ENCODE results near the gene EPS8L3.
"Not testable (repeated sequence)": the region's sequence is repeated elsewhere in the genome, so short reads cannot be mapped to it uniquely, and the experiment has no call there.

The EPS8L3 gene

DNA sequence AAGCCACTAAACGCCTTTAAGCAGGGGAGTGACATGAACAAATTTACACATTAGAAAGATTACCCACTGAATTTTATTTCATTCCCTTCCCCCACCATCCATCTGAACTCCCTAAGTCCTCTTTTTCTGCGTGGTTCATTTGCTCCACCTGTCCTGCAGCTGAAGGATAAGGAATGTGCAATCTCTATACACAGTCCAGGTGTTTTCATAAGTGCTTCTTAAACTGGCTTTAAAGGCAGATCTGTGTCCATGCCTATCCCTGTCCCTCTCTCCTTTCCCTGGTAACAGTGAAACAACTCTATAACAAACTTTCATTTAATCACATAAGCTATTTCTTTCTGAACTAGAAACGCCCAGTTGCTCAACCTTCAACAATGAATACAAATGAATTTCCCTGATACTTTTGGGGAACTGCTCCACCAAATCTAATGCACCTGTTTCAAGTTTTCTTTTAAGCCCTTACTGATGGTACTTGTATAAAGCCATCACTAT is 31.3 kb downstream of the EPS8L3 start:
- no peak for DNase-seq

DNA sequence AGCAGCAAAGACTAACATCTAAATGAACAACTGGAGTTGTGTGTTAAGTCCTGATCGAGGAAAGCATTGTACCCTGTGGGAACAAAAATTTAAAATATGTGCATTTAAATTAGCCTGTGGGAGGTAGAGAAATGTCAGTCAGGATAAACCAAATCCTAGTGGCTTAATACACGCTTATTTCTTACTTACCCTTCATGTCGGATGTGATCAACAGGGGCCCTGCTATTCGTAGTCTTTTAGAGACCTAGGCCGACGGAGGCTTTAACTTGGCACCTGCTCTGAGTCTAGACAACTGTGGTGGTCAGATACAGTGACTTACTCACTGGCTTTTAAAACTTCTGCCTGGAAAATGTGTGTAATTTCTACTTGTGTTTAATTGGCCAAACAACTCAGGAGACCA is 33.1 kb downstream of the EPS8L3 start:
- DNase-seq, result no peak

DNA sequence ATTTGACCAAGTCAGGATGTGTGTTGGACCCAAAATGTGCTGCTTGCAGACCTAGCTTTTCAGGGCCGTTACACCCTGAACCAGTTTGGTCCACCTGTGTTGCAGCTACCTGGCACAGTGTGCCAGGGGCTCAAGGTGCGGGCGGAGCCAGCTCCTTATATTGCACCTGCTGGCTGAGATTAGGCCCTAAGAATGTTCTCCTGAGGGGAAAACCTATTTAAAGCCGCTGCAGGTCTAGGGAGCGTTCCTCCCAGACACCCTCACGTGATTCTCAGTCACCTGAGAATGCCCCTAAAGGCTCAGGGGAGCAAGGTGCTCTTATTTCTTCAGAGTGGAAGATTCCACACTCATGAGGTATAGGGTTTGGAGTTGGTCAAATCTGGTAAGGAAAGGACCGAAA is 34.9 kb downstream of the EPS8L3 start:
- DNase-seq, result no peak

DNA sequence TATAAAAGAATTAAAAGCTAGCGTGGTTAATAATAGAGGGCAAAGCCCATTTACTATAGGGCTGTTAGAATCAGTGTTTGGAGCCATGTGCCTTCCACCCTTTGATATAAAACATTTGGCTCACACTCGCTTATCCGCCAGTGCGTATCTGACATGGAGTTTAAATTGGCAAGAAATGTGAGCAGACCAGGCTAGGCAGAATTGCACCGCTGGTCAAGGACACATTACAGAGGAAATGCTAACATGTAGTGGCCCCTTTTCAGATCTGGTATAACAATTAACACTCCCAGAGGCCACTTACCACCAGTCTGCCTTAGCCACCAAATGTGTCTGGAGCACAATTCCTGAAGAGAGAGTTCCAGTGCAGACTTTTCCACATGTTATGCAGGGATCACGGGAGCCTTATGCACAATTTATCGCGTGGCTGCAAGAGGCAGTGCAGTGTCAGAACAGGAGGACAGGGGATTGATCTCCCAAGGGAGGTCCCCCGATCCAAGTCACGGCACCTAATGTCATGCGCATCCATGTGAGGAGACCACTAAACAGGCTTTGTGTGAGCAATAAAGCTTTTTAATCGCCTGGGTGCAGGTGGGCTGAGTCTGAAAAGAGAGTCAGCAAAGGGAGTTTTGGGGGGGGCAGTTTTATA is 36.9 kb downstream of the EPS8L3 start:
- no peak for DNase-seq

DNA sequence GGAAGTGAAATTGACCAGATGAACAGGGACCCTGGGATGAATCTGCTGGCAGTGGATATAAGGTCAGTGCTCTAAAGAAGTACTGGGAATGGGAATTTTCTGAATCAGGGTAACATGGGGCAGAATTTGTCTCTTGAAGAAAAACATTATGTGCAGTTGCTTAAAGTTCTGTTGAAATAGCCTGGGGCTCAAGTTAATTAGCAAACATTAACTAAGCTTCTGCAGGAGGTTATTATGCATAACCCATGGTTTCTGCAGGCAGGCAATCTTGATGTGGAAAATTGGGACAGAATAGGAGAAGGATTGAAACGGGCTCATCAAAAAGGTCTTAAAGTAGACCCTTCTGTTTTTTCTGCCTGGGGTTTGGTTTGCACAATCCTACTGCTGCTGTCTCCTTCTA is 37.7 kb downstream of the EPS8L3 start:
- no peak for DNase-seq

DNA sequence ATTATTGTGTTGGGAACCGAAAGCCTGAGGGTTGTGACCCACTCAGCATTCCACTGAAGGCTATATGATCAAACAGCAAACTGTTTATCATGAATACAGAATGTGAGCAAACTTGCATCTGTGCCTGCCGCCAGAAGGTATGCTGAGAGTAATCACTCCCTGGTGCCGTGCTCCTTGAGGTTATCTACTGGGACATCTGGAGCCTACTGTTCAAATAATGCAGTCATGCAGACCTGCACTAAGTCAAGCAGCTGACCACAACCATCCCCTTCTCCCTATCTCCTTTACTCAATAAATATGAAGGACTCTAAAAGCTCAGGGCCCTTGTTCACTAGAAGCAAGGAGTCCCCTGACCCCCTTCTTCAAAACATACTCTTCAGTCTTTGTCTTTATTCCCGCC is 38.2 kb downstream of the EPS8L3 start:
- no peak for DNase-seq

DNA sequence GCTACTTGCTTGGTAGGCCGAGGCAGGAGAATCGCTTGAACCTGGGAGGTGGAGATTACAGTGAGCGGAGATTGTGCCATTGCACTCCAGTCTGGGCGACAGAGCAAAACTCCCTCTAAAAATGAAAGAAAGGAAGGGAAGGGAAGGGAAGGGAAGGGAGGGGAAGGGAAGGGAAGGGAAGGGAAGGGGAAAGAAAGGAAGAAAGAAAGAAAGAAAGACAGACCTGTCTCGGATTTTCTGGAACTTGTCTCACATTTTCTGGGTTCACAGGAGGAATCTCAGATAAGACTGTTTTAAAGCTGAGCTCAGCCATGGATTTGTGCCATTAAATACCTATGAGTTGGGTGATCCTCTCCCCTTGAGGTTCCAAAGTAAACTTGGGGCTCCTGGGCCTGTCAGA is 38.8 kb downstream of the EPS8L3 start:
- DNase-seq, result no peak

DNA sequence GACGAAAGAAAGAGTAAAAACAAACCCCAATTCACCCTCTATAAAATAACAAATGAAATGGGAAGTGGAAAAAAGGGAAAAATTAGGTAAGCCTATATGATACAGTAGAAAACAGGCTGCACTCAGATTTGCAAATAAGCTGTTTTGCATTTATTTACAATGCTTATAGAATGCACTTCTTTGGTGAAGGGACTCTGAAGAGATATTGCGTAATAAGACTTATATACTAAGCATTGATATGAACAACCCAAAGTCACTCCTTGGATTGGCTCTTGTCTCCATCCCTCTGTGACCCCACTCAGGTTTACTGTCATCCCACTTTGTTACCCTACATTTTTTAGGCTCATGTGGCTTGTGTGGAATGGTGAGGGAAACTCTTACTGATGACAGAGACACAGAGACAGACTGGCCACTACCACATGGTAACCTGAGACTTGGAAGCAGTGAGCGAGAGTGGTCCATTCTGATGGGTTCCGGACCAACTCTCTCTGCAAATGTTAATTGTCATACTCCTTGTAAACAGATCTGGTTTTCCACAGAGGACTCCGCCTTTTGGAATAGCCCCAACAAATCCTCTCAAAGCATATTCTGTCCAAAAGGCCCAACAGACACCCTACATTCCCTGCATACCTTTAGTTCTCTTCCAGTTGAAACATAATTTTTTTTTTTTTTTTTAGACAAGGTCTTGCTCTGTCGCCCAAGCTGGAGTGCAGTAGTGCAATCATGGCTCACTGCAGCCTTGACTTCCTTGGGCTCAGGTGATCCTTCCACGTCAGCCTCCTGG is 40.6 kb downstream of the EPS8L3 start:
- no peak for DNase-seq

DNA sequence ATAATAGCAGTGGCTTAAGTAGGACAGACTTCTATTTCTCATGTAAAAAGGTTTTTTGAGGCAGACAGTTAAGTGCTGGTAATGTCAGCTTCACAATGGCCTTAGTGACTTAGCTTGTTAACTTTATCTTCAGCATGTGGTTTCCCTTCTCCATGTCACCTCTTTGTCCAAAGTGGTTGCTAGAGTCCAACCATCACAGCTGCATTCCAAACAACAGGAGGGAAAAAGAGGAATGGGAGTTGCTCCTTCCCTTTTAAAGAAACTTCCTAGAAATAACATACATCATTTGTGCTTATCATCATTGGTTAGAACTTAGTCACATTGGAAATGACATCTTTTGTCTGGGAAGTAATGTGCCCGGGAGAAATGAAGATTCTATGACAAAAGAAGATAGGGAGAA is 41.8 kb downstream of the EPS8L3 start:
- DNase-seq, result no peak

DNA sequence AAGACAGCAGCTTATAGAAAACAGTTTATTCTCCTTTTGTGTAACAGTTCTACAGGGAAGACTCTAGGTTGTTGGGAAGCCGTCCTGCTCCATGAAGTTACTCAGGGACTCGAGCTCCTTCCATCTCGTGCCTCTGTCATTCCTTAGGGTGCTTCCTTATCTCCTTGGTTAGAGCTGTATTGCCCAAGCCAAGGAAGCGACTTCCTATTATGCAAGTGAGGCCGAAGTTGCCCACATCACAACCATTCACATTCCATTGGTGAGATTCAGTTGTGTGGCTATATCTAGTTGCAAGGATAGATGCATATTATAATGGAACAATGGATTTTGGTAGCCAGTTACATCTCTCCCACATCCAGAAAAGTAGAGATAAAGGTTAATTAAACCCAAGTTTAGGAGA is 42.7 kb downstream of the EPS8L3 start:
- DNase-seq, result no peak

DNA sequence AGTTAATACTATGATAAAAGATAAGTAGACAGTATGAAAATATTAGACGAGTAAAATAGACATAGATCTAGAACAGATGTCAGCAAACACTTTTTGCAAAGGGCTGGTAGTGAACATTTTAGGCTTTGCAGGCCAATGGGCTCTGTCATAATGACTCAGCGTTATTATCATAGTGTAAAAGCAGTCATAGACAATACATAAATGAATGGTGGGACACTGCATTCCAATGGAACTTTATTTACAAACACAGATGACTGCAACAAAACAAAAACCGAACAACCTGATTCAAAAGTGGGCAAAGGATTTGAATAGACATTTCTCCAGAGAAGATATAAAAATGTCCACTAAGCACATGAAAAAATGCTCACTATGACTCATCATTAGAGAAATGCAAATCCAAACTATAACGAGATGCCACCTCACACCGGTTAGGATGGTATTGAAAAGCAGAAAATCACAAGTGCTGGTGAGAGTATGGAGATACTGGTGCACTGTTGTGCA is 44.3 kb downstream of the EPS8L3 start:
- no peak for DNase-seq

DNA sequence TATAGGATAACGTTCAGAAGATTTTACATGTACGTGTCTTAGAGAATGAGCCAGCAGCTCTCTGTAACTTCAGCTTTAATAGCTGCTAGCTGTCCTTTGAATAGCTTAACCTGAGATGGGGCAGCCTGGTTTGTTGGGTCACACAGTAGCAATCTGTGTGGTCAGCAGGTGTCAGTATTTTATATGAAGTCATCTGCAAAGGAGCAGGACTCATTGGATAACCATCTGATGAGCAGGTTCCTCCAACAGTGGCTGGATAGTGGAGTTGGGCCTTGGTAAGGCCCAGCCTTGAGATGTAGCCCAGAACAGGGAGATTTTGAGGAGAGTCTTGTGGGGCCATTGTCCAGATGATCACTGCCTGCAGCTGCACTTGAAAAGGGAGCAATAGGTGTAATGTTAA is 45.2 kb downstream of the EPS8L3 start:
- DNase-seq, result no peak

DNA sequence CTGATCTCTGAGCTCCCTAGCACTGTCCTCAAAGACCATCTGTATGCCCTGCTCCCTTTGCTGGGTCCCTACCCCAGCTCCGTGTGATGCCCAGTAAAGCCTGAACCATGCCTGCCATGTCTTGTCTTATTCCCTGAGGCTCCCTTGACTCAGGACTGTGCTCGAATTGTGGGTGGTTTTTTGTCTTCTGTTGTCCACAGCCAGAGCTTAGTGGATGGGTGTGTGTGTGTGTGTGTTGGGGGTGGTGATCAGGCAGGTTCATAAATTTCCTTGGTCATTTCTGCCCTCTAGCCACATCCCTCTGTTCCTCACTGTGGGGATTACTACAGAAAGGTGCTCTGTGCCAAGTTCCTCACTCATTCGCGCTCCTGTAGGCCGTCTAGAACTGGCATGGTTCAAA is 46.0 kb downstream of the EPS8L3 start:
- DNase-seq, result no peak

DNA sequence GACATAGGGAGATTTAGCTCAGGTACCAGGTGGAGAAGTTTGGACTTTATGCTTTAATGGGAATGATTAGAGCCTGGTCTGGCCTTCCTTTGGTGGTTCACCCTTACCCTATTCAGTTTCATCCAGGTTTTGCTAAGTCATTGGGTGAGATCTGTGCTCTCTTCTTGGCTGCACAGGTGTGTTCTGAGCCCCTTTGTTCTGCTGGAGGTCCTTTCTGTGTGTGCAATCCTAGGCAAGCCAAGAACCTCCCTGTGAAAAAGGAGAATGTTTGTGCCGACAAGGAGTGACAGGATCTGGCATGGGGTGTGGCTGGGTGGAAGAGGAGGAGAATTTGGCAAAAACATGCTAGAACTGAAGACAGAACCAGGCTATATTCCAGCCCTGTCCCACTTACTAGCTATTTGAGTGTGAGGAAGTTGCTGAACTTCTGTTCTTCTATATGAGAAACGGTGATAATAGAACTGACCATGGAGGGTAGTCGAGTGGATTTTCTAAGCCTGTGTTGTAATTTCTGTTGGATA is 47.1 kb downstream of the EPS8L3 start:
- DNase-seq, result no peak

DNA sequence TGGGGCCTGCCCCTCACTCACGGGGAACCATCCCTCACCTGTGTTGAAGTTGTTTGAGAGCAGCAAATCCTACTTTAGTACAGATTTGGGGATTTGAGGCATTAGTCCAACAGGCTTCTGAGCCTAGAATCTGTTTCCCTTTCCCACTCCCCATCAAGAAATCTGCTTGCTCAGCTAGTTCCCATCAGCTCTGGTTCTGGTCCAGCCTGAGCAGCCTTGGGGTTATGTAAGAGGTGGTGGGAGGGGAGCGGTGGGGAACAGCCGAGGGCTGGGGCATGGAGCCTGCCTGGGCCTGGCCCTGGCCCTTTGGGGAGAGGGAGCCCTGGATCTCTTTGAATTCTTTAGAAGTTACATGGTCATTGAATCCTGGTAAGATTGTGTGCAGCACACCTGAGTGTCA is 47.6 kb downstream of the EPS8L3 start:
- DNase-seq, result no peak

DNA sequence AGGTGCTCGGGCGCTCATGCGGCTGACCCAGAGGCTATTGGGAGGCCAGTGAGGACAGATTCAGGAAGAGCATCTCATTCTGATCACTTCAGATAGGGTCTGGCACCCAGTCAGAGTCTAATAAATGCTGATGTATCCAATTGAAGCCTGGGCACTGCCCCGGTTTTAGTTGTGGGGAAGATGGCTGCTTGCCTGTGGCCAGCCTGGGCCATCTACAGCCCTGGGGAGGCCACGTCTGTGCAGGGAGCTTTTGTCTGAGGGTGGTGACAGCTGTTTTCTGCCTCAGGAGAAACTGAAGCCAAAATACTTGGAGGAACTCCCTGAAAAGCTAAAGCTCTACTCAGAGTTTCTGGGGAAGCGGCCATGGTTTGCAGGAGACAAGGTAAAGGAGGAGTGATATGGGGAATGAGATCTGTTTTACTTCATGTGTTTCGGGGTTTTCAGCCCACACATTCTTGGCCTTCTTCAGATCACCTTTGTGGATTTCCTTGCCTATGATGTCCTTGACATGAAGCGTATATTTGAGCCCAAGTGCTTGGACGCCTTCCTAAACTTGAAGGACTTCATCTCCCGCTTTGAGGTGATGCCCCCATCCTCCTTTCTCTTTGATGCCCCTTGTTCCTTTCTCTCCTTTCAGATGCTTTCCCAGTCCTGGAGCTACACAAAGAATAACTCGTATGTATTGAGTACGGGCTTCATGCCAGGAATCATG is 48.9 kb downstream of the EPS8L3 start:
- no peak for DNase-seq

DNA sequence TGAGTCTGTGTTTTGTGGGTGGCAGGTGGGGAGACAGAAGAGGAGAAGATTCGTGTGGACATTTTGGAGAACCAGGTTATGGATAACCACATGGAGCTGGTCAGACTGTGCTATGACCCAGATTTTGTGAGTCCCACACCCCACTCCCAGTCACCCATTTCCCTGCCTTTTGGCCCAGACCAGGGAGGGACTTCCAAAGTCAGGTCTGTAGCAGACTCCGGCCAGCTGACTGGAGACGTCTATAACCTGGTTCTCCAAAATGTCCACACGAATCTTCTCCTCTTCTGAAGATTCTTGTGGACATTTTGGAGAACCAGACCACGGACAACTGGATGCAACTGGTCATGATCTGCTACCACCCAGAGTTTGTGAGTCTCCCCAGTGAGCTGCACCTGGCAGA is 50.1 kb downstream of the EPS8L3 start:
- no peak for DNase-seq

DNA sequence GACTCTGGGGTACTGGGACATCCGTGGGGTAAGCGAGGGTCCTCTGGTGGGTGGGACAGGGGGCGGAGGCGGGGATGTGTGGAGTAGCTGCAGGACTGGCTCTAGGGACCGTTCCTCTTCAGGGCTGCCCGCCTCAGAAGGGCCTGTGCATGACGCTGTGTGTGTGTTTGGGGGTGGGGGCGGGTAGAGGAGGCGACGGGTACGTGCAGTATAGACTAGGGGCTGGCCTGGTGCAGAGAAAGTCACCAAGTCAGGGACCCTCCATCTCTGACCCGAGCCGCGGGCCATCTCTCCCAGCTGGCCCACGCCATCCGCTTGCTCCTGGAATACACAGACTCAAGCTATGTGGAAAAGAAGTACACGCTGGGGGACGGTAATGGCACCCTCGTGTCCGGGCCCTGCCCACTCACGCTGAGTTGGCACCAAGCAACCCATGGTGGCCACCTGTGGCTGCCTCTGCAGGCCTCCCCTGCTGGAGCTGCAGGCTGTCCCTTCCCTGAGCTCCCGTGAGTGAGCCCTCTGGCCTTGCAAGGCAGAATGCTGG is 51.3 kb downstream of the EPS8L3 start:
- no peak for DNase-seq

DNA sequence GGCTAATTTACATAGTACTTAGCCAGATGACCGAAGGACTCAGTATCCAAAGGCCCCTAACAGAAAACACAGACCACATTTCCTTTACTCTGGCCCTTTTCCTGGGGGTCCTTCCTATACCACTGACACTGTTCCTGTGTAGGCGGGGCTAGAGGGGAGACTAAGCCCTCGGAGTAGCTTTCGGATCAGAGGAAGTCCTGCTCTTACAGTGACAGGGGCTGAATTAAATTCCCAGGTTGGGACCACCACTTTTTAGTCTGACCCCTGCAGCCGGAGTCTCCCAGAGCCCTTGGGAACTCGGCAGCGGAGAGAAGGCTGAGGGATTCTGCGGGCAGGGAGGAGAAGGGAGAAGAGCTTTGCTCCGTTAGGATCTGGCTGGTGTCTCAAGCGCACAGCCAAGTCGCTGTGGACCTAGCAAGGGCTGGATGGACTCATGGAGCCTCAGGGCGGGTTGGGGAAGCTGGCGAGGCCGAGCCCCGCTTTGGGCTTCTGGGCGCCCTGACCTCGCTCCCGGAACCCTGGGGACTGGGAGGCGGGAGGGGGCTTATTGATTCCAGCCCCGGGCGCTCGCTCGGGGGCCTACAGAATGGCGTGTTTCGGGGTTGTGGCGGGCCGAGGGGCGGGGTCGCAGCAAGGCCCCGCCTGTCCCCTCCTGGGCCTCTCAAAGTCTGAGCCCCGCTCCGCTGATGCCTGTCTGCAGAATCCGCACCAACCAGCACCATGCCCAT is 52.0 kb downstream of the EPS8L3 start, which contains the start of gene GSTM5:
GSTM5 (plus strand) TSS at position 659 of the 728 bp plus-strand sequence; CDS start at position 721, 62 bp downstream.
- peak; percentile 56 for DNase-seq

DNA sequence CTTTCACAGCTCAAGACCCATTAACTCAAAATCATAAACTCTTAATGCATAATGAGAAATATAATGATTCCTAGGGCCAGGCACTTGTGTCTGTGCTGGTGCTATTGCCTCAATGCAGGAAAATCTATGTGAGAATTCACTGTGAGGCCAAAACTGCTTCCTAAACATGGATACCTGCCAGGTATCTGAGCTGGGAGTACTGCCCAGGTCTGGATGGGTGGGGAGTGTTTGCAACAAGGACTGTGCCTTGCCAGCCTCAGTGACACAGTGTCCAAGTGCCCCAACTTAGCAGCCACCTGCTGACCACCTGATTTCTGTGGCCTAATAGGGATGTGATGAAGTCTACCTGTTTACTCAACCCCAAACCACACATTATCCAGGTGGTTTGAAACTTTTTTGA is 53.9 kb downstream of the EPS8L3 start:
- not testable (repeated sequence) for DNase-seq

DNA sequence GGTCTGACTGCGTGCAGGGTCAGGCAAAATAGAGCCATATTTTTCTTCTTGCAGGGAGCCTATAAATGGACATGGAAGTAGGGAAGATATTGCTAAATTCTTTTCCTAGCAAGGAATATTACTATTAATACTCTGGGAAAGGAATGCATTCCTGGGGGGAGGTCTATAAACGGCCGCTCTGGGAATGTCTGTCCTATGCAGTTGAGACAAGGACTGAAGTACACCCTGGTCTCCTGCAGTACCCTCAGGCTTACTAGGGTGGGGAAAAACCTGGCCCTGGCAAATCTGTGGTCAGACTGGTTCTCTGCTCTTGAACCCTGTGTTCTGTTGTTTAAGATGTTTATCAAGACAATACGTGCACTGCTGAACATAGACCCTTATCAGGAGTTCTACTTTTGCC is 54.8 kb downstream of the EPS8L3 start:
- not testable (repeated sequence) for DNase-seq

DNA sequence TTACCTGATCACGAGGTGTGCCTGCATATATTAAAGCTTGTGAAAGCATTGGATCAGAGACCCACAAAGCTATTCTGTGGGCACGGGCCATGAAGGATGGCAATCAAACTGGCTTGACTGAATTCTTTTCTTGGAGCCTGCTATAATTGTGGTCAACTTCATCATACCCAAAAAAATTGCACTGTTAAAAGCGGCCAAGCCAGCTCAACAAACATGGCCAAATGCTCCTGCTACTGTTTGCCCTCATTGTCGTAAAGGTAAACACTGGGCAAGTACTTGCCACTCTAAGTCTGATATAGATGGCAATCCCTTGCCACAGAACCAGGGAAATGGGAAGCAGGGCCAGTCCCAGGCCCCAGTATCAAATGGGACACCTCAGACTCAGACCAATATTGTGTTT is 58.3 kb downstream of the EPS8L3 start:
- DNase-seq, result no peak
